HEK293T (cell line): ENCODE measurements around the gene DMP1.

Source experiments
- CTCF ChIA-PET: fragments of 350-600 bp; formaldehyde crosslinking; extraction: SDS; loops from one replicate; lab custom pipeline; 2021; ENCODE audit warnings: antibody characterized with exemption, inconsistent platforms; lab: Yijun Ruan, JAX
- POLR2A ChIA-PET: fragments of 350-600 bp; formaldehyde crosslinking; extraction: SDS; loops from one replicate; lab custom pipeline; 2020; ENCODE audit warnings: antibody characterized with exemption, inconsistent platforms; lab: Yijun Ruan, JAX
- DNase-seq: peaks from one replicate; pipeline ENCODE4 v3.0.0; 2012; ENCODE audit warnings: mixed read lengths; ENCODE audit errors: extremely low spot score
- ARNT ChIP-seq: fragments of 450-650 bp; IDR thresholded peaks from 2 replicates; pipeline ENCODE4 v1.6.1; 2017; ENCODE audit warnings: mild to moderate bottlenecking
- BHLHE40 ChIP-seq: fragments of 450-650 bp; IDR thresholded peaks from 2 replicates; pipeline ENCODE4 v1.6.1; 2016; ENCODE audit warnings: mild to moderate bottlenecking, moderate library complexity, borderline replicate concordance
- CTBP1 ChIP-seq: fragments of 450-650 bp; IDR thresholded peaks from 2 replicates; pipeline ENCODE4 v1.6.1; 2016; ENCODE audit warnings: borderline replicate concordance
- ELF4 ChIP-seq: fragments of 450-650 bp; IDR thresholded peaks from 2 replicates; pipeline ENCODE4 v1.6.1; 2017; ENCODE audit warnings: antibody characterized with exemption
- FOXA1 ChIP-seq: fragments of 450-650 bp; IDR thresholded peaks from 2 replicates; pipeline ENCODE4 v1.6.1; 2016; ENCODE audit warnings: mild to moderate bottlenecking
- FOXK2 ChIP-seq: fragments of 450-650 bp; IDR thresholded peaks from 2 replicates; pipeline ENCODE4 v1.6.1; 2016; ENCODE audit warnings: mild to moderate bottlenecking
- FOXM1 ChIP-seq: fragments of 450-650 bp; IDR thresholded peaks from 2 replicates; pipeline ENCODE4 v1.6.1; 2017; ENCODE audit warnings: mild to moderate bottlenecking, borderline replicate concordance
- HDGF ChIP-seq: fragments of 450-650 bp; IDR thresholded peaks from 2 replicates; pipeline ENCODE4 v1.6.1; 2017; ENCODE audit warnings: antibody characterized with exemption, borderline replicate concordance
- L3MBTL2 ChIP-seq: fragments of 450-650 bp; conservative IDR thresholded peaks from 2 replicates; pipeline ENCODE4 v1.6.1; 2016; ENCODE audit warnings: mild to moderate bottlenecking
- LEF1 ChIP-seq: fragments of 450-650 bp; IDR thresholded peaks from 2 replicates; pipeline ENCODE4 v1.6.1; 2017; ENCODE audit warnings: mild to moderate bottlenecking, borderline replicate concordance
- NFRKB ChIP-seq: fragments of 450-650 bp; IDR thresholded peaks from 2 replicates; pipeline ENCODE4 v1.6.1; 2016; ENCODE audit warnings: mild to moderate bottlenecking, moderate library complexity
- SP1 ChIP-seq: fragments of 450-650 bp; IDR thresholded peaks from 2 replicates; pipeline ENCODE4 v1.6.1; 2017
- SUZ12 ChIP-seq: fragments of 450-650 bp; IDR thresholded peaks from 2 replicates; pipeline ENCODE4 v1.6.1; 2016; ENCODE audit warnings: mild to moderate bottlenecking
- TARDBP ChIP-seq: fragments of 450-650 bp; IDR thresholded peaks from 2 replicates; pipeline ENCODE4 v1.6.1; 2016
- ZNF384 ChIP-seq: fragments of 450-650 bp; IDR thresholded peaks from 2 replicates; pipeline ENCODE4 v1.6.1; 2016
- TF ChIP-seq, protein P1 (sequence below): fragments of 450-650 bp; IDR thresholded peaks from 2 replicates; pipeline ENCODE4 v1.6.1; 2016

The DMP1 gene

DNA sequence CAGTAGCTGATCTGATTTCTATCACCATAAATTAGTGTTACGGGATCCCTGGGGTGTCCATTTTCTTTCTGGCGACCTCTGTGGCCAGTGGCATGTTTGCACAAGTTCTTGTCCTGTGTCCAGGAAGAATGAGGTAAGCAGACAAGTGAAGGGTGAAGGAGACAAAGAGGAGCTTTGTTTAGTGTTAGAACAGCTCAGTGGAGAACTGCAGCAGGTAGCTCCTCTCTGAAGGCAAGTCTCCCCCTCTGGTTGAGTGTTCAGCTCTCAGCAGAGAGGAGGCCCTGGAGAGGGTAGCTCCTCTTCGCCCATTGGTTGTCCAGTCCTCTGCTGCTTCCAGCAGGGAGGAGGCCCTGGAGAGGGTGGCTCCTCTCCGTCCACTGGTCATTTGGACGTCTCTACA lies 47.2 kb downstream of the DMP1 start:
- TF ChIP-seq TARDBP: no peak
- no peak for TF ChIP-seq FOXA1
- TF ChIP-seq SP1: no peak
- TF ChIP-seq L3MBTL2: no peak
- TF ChIP-seq ELF4: no peak
- no peak for TF ChIP-seq ZNF384
- TF ChIP-seq BHLHE40: no peak
- TF ChIP-seq, protein P1, sequence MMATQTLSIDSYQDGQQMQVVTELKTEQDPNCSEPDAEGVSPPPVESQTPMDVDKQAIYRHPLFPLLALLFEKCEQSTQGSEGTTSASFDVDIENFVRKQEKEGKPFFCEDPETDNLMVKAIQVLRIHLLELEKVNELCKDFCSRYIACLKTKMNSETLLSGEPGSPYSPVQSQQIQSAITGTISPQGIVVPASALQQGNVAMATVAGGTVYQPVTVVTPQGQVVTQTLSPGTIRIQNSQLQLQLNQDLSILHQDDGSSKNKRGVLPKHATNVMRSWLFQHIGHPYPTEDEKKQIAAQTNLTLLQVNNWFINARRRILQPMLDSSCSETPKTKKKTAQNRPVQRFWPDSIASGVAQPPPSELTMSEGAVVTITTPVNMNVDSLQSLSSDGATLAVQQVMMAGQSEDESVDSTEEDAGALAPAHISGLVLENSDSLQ: no peak
- TF ChIP-seq NFRKB: no peak
- no peak for TF ChIP-seq SUZ12
- TF ChIP-seq LEF1: no peak
- TF ChIP-seq ARNT: no peak
- TF ChIP-seq HDGF: no peak
- no peak for TF ChIP-seq CTBP1
- no peak for TF ChIP-seq FOXK2
- TF ChIP-seq FOXM1: no peak
- ChIA-PET POLR2A (no interaction called here), CTCF (no interaction called here)
- no peak for DNase-seq

DNA sequence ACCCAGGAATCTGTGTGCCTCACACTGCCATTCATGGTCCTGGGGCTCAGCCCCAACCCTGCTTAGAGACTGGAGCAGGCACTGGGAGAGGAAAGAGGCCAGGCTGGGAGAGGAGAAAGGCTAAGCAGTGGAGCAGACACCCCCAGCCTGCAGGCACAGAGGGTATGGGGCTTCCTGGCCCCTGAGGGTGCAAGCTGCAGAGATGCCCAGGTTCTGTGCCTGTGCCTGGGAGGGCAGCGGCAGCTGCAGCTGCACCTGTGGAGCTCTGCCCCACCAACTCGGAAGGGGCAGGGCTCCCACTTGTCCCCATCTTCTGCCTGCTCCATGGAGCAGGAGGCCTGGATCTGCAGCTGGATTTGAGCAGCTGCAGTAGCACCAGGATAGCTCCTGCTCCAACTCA lies 47.9 kb downstream of the DMP1 start:
- POLR2A ChIA-PET: no interaction called here
- CTCF ChIA-PET: no interaction called here
- no peak for TF ChIP-seq FOXA1
- TF ChIP-seq CTBP1: no peak
- TF ChIP-seq HDGF: no peak
- TF ChIP-seq FOXM1: no peak
- TF ChIP-seq L3MBTL2: no peak
- no peak for TF ChIP-seq ELF4
- no peak for TF ChIP-seq SUZ12
- TF ChIP-seq ZNF384: no peak
- no peak for TF ChIP-seq ARNT
- TF ChIP-seq, protein P1: no peak
- no peak for TF ChIP-seq SP1
- TF ChIP-seq FOXK2: no peak
- DNase-seq: no peak

DNA sequence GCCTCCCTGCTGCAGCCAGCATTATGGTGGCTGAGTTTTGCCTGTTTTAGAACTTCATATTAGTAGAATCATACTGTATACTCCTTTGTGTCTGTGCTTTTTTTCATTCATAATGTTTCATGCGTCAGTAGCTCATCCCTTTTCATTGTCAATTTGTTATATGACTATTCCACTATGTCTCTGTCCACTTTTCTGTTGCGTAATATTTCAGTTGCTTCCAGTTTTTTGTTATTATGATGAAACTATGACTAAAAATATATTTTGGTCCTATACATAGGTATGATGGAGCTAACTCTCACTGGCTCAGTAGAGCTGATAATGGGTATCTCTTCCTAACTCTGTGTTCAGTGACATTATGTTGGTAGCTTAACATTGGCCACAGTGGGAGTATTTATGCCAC lies 48.3 kb downstream of the DMP1 start:
- ChIA-PET CTCF (no interaction called here), POLR2A (no interaction called here)
- DNase-seq: no peak
- TF ChIP-seq ARNT (no peak), ZNF384 (no peak), FOXM1 (no peak), CTBP1 (no peak), SUZ12 (no peak), FOXK2 (no peak), L3MBTL2 (no peak), TARDBP (no peak), LEF1 (no peak), NFRKB (no peak), BHLHE40 (no peak), HDGF (no peak), FOXA1 (no peak), ELF4 (no peak), SP1 (no peak)
- TF ChIP-seq, protein P1: no peak

DNA sequence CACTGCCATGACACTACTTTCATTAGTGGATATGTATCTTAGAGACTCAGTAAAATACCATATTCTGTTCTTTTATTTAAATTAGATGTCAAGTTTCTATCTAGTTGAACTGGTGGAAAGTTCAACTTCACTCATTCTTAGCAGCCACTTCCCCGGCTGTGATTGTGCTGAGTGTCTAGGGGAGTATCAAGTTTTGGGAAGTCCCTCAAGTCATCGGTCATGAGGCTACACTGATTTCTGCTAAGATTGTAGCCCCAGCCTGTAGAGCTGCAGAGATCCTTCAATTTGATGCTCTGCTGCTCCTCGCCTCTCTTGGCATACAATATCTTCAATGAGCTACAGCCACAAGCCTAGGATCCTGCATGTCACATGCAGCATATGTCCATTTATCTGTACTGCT lies 53.9 kb downstream of the DMP1 start:
- DNase-seq: no peak
- TF ChIP-seq TARDBP (no peak), NFRKB (no peak), ELF4 (no peak), CTBP1 (no peak), FOXK2 (no peak)
- CTCF ChIA-PET: no interaction called here
- POLR2A ChIA-PET: no interaction called here

DNA sequence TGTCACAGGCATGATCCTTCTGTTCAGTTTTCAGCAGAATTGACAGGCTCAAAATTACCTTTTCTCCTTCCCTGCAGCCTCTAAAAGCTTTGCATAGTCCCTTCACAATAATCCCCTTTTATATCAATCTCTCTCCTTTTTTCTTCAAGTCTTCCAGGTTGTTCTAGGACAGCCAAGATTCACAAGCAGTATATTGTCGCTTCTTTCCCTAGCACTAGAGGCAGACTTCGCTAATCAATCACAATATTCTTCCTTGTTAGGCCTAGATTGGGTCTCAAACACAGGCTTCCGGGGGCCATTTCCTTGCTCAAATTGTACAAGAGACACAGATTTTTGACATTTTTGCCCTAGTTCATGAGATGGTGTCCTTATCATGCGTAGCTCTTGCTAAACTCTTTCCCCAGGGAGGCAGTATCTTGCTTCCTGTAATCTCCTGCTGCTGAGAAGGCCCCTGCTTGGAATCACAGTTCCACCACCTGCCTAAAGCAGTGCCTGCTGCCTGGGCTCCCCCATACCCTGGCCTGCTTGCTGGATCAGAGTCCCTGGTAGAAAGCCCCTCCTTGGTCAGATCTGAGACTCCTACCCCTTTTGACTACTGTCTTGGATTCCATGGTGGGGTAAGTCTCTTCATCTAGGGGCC lies 57.3 kb downstream of the DMP1 start:
- DNase-seq: no peak
- TF ChIP-seq BHLHE40 (no peak), FOXM1 (no peak)
- TF ChIP-seq, protein P1: no peak
- ChIA-PET CTCF (no interaction called here), POLR2A (no interaction called here)
